Gastroesophageal sphincter (tissue), 4 donors: Measurements from ENCODE around the gene GPATCH2L. TPM values are rescaled to one million over a fixed set of nuclear protein-coding genes. Genes with fewer than 3 reads are reported as not detected.

Experiments
- ATAC-seq: fragments of 150-250 bp; one replicate; pipeline ENCODE4 v1.9.1; 2016; ENCODE audit warnings: mild to moderate bottlenecking, moderate library complexity
- H3K27ac ChIP-seq, 4 donors: fragments of 200-600 bp; sonication (generic) in 3 of 4; 1 replicate in 3 of 4; 2 replicates in 1 of 4; pipeline ENCODE4 v1.5.1; 2016 to 2019
- H3K27me3 ChIP-seq: fragments of 200-600 bp; sonication (generic); one replicate; pipeline ENCODE4 v1.5.1; 2019
- H3K36me3 ChIP-seq, 2 donors: fragments of 200-600 bp; sonication (generic); one replicate each; pipeline ENCODE4 v1.5.1; 2019; ENCODE audit warnings: control low read depth in 1 of 2
- H3K4me1 ChIP-seq, 3 donors: fragments of 200-600 bp; sonication (generic); 1 replicate in 2 of 3; 2 replicates in 1 of 3; pipeline ENCODE4 v1.5.1; 2016 to 2019; ENCODE audit warnings: control low read depth in 2 of 3
- H3K4me3 ChIP-seq, 2 donors: fragments of 200-600 bp; sonication (generic); one replicate each; pipeline ENCODE4 v1.5.1; 2019; ENCODE audit warnings: mild to moderate bottlenecking in 1 of 2, moderate library complexity in 1 of 2
- H3K9me3 ChIP-seq, 3 donors: fragments of 200-600 bp; sonication (generic); one replicate each; pipeline ENCODE4 v1.5.1; 2017 to 2019; ENCODE audit warnings: control low read depth in 2 of 3
- CTCF ChIP-seq, 4 experiments: fragments of 200-600 bp in 2 of 4; fragments of 450-650 bp in 2 of 4; sonication (generic) in 1 of 4; IDR thresholded peaks; one replicate each; pipeline ENCODE4 v1.5.1; 2017 to 2019; ENCODE audit warnings: antibody characterized with exemption in 4 of 4, mild to moderate bottlenecking in 2 of 4, moderate library complexity in 2 of 4
- EP300 ChIP-seq: sonication (generic); formaldehyde crosslinking; IDR thresholded peaks from one replicate; pipeline ENCODE4 v1.6.1; 2017; ENCODE audit warnings: antibody characterized with exemption, mild to moderate bottlenecking
- POLR2A ChIP-seq, 2 donors: fragments of 450-650 bp; IDR thresholded peaks; one replicate each; pipeline ENCODE4 v1.6.1; 2017; ENCODE audit warnings: antibody characterized with exemption in 2 of 2, mild to moderate bottlenecking in 2 of 2, moderate library complexity in 1 of 2
- POLR2AphosphoS5 ChIP-seq: sonication (generic); formaldehyde crosslinking; IDR thresholded peaks from one replicate; pipeline ENCODE4 v1.6.1; 2017; ENCODE audit warnings: antibody characterized with exemption
- WGBS, 2 donors: methylation state at CpG; one replicate each; pipeline ENCODE4 v1.1.5; 2018; ENCODE audit warnings: low coverage in 1 of 2; 5-methylcytosine and 5-hydroxymethylcytosine counted together
- total RNA-seq, 4 donors: library from RNA; depleted of rRNA; stranded (reverse); fragments of >200 nt; gene quantifications; one replicate each; pipeline ENCODE4 v1.1.0, GENCODE V29; 2016

The GPATCH2L gene
- total RNA-seq, 4 donors from 2014 or later = 34.2 to 64.0 (median 56.0) TPM

GRCh38 chr14:76260749-76261148, 109.0 kb downstream of the GPATCH2L start:
- Histone ChIP-seq H3K4me1 (no peaks in the 10 kb centered on the region), H3K27me3 (no peaks in the 10 kb centered on the region), H3K36me3 (no peaks in the 10 kb centered on the region), H3K4me3 (no peak overlapping the region), H3K9me3 (no peaks in the 10 kb centered on the region), H3K27ac (no peak overlapping the region)
- no CpG with 5 or more reads among the region's 2 CpGs for WGBS, 2 donors
- no peak for ATAC-seq
- no peak for TF ChIP-seq POLR2AphosphoS5
- no peak for TF ChIP-seq CTCF (IDR thresholded peaks at IDR 0.05)
- no peak for TF ChIP-seq POLR2A (IDR thresholded peaks at IDR 0.05)
- no peak for TF ChIP-seq EP300

- Histone ChIP-seq H3K27ac (no peak overlapping the region), H3K4me3 (no peak overlapping the region), H3K4me1 (no peaks in the 10 kb centered on the region), H3K9me3 (no peaks in the 10 kb centered on the region), H3K36me3 (no peaks in the 10 kb centered on the region), H3K27me3 (no peaks in the 10 kb centered on the region)
- 32% methylated on average over 6 of the region's 6 CpGs; no CpG with 5 or more reads in 1 of the 2 donors for WGBS, 2 donors
- no peak for ATAC-seq
- no peak for TF ChIP-seq POLR2AphosphoS5
- TF ChIP-seq POLR2A (IDR thresholded peaks at IDR 0.05) = no peak
Measured at GRCh38 chr14:76261371-76261811, 109.7 kb downstream of the GPATCH2L start.

- H3K9me3 ChIP-seq = no peaks in the 10 kb centered on the region
- TF ChIP-seq POLR2A (IDR thresholded peaks at IDR 0.05) (no peak), POLR2AphosphoS5 (no peak), CTCF (IDR thresholded peaks at IDR 0.05) (no peak), EP300 (no peak)
- 86 to 87% methylated on average over 3 to 5 of the region's 5 CpGs for WGBS, 2 donors
- H3K4me1 ChIP-seq = peaks cover 0 to 7% (median 0%) of the 10 kb centered on the region in 3 donors
- no peak for ATAC-seq
- H3K4me3 ChIP-seq = no peak overlapping the region
- H3K27ac ChIP-seq = no peak overlapping the region
- no peaks in the 10 kb centered on the region for H3K27me3 ChIP-seq
- no peaks in the 10 kb centered on the region for H3K36me3 ChIP-seq
Measured at GRCh38 chr14:76262641-76263040, 110.9 kb downstream of the GPATCH2L start.

Other genes starting within 250 kb of the GPATCH2L start
- gene TGFB3, start 169.9 kb upstream of the GPATCH2L start, total RNA-seq = 10 to 100 TPM; 24.1 to 38.3 (median 27.6) TPM
- 10 to 100 TPM; 39.7 to 51.6 (median 43.6) TPM for gene IFT43, start 166.2 kb upstream of the GPATCH2L start, total RNA-seq
- under 1 TPM in 2 of 4 donors, not detected in 2; 0.81 to 0.93 TPM for gene ESRRB, start 224.2 kb downstream of the GPATCH2L start, total RNA-seq